GM08714 (cell line): Measurements from ENCODE around the gene SHF.

Experiments used
- H3K4me3 ChIP-seq: fragments of 200-500 bp; sonication (Bioruptor generic); 2 replicates; pipeline ENCODE4 v1.5.1; 2014; ENCODE audit warnings: mild to moderate bottlenecking, low read length, inconsistent platforms
- ZNF274 ChIP-seq: IDR thresholded peaks from 2 replicates; pipeline ENCODE4 v1.6.1; 2012; ENCODE audit warnings: mild to moderate bottlenecking, low read depth, low read length

Gene SHF

DNA sequence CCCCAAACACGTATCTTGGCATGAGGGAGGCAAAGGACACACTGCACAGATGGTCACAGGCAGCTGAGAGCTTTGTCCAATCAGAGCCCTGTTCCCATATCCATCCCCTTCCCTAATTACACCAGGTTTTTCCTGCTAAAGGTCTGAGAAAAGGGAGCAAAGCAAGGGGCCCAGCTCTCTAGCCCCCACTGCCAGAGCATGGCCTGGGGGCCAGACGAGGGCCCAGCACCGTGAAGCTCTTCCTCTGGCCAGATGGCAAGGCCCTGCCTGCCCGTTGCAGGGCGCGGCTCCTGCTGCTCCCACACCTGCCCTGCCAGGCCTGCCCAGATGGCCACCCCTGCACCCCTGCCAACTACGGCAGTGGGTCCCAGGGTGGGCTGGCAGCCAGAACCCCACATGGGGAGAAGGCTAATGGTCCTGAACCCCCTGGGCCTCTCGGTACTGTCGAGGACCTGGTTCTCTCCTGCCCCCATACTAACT, 3.2 kb downstream of the SHF start:
- TF ChIP-seq ZNF274 = no peak
- H3K4me3 ChIP-seq = no peak overlapping the region

DNA sequence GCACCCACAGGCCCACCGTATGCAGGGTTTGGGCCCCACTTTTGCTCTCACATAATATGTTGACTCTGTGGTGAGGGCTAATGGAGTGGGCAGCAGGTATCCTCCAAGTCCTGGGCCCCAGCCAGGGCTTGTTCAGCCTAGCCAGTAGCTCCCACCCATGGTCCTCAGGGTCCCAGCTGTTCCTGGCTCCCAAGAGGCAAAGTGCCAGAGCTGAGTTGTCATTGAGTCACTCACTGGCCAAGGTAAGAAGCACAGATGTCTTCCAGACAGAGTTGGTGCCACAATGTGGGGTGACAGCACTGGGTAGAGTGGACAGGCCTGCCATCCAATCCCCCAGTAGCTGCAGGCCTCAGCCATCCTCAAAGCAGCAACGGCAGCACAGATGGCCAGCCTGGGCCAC, 4.3 kb downstream of the SHF start:
- H3K4me3 ChIP-seq = no peak overlapping the region
- no peak for TF ChIP-seq ZNF274

DNA sequence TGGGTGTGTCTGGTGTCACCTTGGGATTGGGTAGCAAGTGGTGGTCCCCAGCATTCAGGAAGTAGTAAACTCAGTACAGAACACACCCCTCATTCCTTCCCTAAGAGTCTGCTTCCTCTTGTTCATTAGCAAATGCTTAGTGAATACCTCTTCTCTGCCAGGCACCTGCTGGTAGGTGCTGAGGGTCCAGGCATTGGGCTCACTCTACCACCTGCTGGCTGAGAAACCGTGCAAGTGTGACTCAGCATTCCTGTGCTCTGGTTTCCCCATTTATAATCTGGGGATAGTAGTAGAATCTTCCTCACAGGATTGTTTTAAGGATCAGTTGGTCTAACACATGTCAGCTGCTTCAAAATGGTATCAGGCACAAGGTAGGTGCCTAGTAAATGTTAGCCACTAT, 4.8 kb downstream of the SHF start:
- H3K4me3 ChIP-seq = no peak overlapping the region
- no peak for TF ChIP-seq ZNF274

DNA sequence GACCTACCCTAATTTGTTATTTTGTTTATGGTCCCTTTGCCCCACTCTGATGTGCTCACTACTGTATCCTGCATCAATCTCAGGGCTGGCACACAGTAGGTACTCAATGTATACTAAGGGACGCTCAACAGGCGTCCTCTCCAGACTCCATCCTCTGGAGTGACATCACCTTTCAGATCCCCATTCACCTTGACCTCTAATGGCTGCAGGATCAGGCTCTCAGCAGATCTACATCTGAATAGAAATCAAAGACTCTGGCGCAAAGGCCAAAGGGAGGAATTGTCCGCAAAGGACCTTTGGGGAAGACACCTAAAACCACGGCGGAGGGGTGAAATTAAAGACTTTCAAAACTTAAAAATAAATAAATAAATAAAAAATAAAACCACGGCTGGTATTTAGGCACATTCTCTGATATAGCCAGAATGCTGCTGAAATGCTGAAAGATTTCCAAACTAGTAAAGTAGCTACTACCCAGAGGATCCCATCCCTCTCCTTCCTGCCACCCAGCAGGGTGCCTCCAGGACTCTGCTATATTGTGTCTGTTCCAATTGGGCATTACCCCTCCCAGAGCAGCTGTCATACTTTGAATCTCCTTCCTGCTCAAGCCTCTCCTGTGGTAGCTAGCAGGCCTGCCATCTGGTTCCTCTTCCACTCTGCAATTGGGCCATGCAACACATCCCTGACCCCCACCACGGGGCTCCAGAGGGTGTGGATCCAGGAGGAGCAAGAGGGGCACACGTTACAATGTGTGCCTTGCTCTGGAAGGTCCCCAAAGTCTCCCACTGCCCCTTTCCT, 6.1 kb downstream of the SHF start:
- H3K4me3 ChIP-seq = no peak overlapping the region
- TF ChIP-seq ZNF274 = no peak

DNA sequence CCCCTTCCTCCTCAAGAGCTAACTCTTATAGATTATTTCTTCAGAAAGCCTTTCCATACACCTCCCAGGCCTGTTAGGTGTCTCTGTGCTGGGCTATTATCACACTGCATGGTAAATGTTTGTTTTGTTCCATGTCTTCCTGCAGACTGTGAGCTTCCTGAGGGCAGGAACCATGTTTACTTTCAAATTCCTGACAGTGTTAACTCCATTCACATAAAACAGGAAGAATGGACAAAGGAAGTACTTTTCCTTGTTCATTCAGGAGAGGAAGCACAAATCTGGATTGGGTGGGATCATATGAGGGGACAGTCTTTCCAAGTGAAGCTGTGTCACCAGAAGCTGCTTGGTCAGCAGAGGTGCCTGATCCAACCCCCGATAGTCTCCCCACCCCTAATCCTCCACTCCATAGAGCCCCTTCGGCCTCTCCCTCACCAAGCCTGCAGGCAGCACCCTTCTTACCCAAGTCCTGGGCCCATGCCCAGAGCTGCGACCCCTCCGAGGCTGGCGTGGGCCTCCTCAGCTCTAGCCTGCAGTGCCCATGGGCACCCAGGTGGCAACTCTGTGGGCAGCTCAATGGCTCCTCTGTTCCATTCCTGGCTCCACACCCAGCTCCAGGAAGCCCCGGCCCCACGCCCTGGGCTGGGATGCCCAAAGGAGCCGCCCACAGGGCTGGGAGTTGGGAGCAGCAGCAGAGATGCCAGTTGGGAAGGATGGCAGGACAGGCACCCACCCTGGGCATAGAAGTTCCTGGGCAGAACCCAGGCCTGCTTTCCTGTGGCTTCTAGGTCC, 6.9 kb downstream of the SHF start:
- TF ChIP-seq ZNF274 = no peak
- no peak overlapping the region for H3K4me3 ChIP-seq

DNA sequence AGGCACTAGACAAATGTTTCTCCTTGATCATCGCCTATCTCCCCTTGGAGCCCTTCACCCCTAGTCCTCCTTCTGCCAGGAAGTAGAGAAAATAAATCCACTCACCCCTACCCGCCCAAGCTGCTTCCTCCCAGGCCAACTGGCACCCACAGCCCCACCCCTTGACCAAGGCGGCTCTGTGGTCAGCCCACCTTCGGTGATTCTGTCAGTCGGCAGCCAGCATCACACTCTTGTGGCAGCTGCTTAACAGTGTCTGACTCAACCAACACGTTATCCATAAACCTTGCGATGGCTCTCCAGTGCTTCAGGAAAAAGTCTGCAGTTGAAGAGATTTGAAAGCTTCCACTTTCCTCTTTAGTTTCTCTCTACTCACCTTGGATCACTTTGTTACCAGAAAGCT, 7.6 kb downstream of the SHF start:
- H3K4me3 ChIP-seq = no peak overlapping the region
- no peak for TF ChIP-seq ZNF274

DNA sequence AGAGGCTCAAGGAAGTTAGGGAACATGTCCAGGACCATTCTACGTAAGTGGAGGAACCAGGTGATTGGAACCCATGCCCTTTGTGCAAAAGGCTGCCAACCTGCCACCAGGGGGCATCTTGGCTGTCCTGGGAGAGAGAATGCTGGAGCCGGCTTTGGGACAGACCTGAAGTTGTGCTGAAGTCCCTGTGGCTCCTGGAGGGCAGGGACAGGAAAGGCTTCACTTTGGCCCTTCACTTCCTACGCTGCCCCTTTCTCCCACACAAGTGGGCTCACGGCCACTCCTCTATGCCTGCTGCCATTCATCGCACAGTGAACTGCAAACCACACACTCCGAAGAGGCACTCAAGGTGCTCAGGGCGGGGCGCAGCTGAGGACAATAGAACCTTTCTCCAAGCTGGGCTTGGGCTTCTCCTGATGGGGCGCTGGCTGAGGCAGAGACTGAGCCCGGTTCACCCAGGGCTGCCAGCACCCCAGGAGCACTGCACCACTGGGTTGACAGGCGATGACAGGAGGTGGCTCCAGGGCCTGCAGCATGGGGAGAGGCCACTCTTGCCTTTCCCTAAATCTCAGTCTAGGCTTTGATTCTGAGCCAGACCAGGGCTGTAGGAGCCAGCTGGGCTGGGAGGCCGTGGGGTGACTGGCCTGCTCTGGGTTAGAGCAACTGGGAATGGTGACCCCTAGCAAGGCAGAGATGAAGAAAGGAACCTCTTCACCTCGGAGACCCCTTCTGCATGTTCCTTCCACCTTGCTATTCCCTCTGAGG, 8.4 kb downstream of the SHF start:
- TF ChIP-seq ZNF274 = no peak
- no peak overlapping the region for H3K4me3 ChIP-seq

DNA sequence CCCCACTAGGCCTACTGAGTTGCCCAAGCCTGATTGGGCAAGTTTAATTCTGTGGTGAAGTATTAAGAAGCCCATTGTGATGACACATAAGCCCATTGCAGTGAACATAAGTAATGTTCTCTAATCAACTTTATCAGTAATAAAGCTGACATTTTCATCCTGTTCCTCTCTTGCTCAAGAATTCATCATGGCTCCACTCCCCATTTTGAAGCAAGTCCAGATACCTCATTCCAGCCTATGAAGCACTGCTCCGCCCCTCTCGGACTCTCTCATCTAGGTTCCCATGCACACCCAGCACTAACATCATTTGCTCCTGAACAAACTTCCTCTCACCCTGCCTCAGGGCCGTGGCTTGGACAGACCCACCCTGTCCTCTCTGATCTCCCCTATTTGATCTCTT, 10.5 kb downstream of the SHF start:
- TF ChIP-seq ZNF274 = no peak
- H3K4me3 ChIP-seq = no peak overlapping the region

DNA sequence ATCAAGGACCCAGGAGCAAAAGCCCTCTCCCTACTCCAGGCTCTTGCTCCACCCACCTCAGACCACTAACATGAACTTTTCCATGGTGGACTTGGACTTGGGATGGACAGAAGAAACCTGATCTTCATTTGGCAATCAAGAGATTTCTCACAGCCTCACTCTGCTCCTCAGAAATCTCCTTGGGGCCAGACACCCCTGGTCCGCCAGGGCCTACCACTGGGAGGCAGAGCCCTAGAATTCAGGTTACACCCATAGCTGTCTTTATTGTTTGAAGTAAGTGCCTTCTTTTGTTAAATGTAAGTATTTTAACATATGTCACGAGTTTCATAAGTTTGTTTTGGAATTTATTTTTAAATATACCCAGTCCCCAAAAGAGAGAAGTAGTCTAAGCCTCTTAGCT, 13.2 kb downstream of the SHF start:
- no peak overlapping the region for H3K4me3 ChIP-seq
- no peak for TF ChIP-seq ZNF274

DNA sequence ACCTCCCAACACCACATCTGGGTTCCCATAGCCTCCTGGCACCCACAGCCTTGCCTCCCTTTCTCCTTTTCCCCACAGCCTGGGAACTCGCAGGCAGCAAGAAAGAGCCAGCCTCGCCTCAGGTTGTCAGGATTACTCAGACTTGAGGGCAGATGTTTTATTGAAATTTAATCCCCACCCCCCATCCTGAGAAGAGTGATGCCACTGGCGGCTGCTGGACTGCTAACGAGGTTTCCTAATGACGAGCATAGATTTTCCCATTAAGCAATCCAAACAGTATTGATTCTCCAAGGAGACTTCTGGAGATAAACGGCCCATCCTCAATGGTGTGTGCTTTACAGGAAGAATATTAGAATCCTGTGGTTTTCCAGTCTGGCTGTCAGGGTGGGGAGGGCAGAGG, 13.7 kb downstream of the SHF start:
- TF ChIP-seq ZNF274 = no peak
- H3K4me3 ChIP-seq = no peak overlapping the region

DNA sequence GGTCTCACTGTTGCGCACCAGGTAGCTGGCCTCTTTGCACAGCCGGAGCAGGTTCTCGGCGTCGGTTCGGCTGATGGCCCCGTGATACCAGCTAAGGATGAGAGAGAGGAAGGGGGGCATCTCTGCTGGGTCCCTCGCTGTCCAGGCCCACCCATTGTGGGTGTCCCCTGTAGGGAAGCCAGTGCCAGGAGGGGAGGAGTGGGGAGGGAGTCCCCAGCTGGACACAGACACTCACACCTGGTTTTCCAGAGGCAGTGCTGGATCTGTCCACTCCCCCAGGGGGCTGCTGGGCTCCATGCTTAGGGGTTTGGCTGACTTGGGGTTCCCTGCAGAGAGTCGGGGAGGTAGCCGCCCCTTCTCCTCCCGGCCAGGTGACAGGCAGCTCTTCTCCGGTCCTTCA, 15.9 kb downstream of the SHF start:
- no peak overlapping the region for H3K4me3 ChIP-seq
- TF ChIP-seq ZNF274 = no peak

DNA sequence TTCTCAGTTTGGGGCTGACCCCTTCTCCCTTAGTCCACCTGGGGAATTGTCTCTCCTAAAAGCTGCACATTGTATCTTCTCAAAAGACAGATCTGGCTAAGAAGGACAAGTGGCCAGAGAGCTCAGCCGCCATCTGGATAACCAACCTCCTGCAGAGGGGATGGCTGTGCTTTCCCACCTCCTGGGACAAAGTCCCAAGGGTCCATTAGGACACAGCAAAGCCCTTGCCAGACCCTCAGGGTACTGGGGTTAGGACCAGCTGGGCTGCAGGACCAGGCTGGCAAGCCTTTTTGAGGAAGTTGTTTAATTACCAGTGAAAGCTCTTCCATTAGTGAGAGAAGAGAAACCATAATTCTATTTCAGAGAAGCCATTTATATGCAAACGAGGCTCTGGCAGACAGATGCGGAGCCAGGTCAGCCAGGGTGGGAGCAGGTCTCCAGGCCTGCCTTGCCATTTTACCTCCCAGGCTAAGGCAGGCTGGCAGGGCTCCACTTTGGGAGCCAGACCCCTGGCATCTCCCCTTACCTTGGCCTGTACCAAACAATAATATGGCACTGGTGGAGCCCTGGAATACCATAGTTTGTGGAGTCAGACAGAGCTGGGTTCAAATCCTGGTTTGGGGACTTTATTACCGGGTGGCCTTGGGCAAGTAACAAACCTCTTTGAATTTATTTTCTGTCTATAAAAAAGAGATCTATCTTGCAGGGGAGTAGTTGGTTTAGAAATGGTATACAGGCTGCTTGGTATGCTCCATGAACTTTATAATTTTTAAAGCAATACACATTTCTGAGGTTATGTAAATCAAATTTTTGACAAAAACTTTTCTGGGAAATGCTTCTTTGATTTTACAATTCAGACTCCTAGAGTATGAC, 17.9 kb downstream of the SHF start:
- no peak overlapping the region for H3K4me3 ChIP-seq
- TF ChIP-seq ZNF274 = no peak

DNA sequence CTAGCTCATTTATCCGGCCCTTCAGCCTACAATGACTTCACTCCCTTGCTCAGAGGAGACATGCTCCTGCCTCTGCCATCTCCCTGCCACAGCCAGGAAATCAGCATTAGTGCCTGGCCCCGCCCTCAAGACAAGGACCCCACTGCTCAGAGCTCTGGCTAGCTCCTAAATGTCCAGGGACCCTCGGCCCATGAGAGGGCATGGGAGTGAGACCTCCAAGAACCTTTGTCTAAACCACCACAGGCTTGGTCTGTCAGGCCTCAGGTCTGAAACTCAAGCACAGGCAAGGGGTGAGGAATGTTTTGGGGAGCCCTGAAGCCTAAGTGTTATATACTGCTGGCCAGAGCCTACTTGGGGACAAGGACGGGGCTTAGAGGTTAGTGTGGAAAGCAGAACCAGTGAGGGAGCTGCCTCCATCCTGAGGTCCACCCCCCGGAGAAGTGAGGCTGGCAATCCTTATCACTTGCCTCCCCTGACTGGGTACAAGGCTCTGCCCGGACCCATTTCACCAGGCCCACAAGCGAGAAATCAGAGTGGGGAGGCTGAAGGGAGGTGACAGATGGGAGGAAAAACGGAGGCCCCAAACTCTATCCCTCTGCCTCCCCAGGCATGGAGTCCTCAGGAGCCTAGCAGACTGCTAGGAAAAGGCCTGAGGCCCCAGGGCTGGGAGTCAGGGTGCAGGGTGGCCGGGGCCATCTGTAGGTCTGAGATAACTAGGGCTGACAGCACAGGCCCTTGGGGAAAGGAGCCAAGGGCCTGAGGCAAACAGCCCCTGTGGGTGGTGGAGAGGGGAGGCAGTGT, 18.8 kb downstream of the SHF start:
- no peak overlapping the region for H3K4me3 ChIP-seq
- no peak for TF ChIP-seq ZNF274
